Mesenteric fat pad (tissue), 1 donor: ENCODE measurements around the gene NDUFS7. TPM values are rescaled to one million over a fixed set of nuclear protein-coding genes. Genes with fewer than 3 reads are reported as not detected.

Source experiments
- DNase-seq: peaks from one replicate; pipeline ENCODE4 v3.0.0-alpha.2; 2020; ENCODE audit warnings: low spot score
- long read RNA-seq: library from polyadenylated mRNA; unstranded; transcript quantifications from one replicate; pipeline ENCODE4 v2.0.0, GENCODE V29; 2020
- total RNA-seq: library from RNA; stranded (reverse); fragmentation: NEBNext Ultra II Directional; extraction: Animal tissue kit (Norgen Biotek cat#: 25700); gene quantifications from one replicate; pipeline ENCODE4 v1.2.1, GENCODE V29; 2021
- donor health status: DM: yes; HTN: yes; CAD: no.

NDUFS7 gene
- 75.3 TPM for total RNA-seq
- long read RNA-seq, transcript NDUFS7-202 (7 exons, 2,818 nt) = minor isoform, 8 of 66 reads
- long read RNA-seq, transcript NDUFS7-201 (8 exons, 1,039 nt) = major isoform, 37 of 66 reads
- long read RNA-seq, transcript NDUFS7-210 (8 exons, 1,743 nt) = minor isoform, 13 of 66 reads
- long read RNA-seq, partial matches to known transcripts = 2 of 66 reads
- long read RNA-seq, other reads (novel, unspliced or antisense) = 3 of 66 reads

GRCh38 chr19:1383312-1384084 is at the start of gene NDUFS7:
Gene NDUFS7 (plus strand): TSS chr19:1383907. CDS start chr19:1383927, 20 bp downstream.
- peak; percentile 99 for DNase-seq

- no peak for DNase-seq
Measured at GRCh38 chr19:1336079-1336684, 47.5 kb upstream of the NDUFS7 start.

- DNase-seq = no peak
Measured at GRCh38 chr19:1340681-1341469, 42.8 kb upstream of the NDUFS7 start.

- DNase-seq = no peak
Measured at GRCh38 chr19:1343041-1343440, 40.7 kb upstream of the NDUFS7 start.

- DNase-seq = no peak
Measured at GRCh38 chr19:1349211-1349610, 34.5 kb upstream of the NDUFS7 start.

GRCh38 chr19:1350867-1351266 is 32.8 kb upstream of the NDUFS7 start:
- DNase-seq = no peak

GRCh38 chr19:1351381-1351851 is 32.3 kb upstream of the NDUFS7 start:
- no peak for DNase-seq

GRCh38 chr19:1353144-1353543 is 30.6 kb upstream of the NDUFS7 start:
- DNase-seq = no peak

GRCh38 chr19:1354970-1355567 is 28.6 kb upstream of the NDUFS7 start:
- no peak for DNase-seq

GRCh38 chr19:1355568-1356507 is 27.9 kb upstream of the NDUFS7 start:
- no peak for DNase-seq

GRCh38 chr19:1356508-1356865 is 27.2 kb upstream of the NDUFS7 start:
- DNase-seq = no peak

GRCh38 chr19:1357531-1358109 is 26.1 kb upstream of the NDUFS7 start:
- no peak for DNase-seq

- no peak for DNase-seq
Measured at GRCh38 chr19:1360126-1360817, 23.4 kb upstream of the NDUFS7 start.

- no peak for DNase-seq
Measured at GRCh38 chr19:1360818-1361461, 22.8 kb upstream of the NDUFS7 start.

- no peak for DNase-seq
Measured at GRCh38 chr19:1361601-1362386, 21.9 kb upstream of the NDUFS7 start.

- DNase-seq = no peak
Measured at GRCh38 chr19:1362387-1363257, 21.1 kb upstream of the NDUFS7 start.

- DNase-seq = no peak
Measured at GRCh38 chr19:1363599-1363998, 20.1 kb upstream of the NDUFS7 start.
